NAMALWA (cell line): ENCODE data around the gene RNF212.

Source experiments
- DNase-seq: peaks from one replicate; pipeline ENCODE4 v3.0.0-alpha.2; 2015; ENCODE audit warnings: low spot score

Gene RNF212

GRCh38 chr4:1090465-1091440 is 22.6 kb downstream of the RNF212 start:
- no peak for DNase-seq

GRCh38 chr4:1090036-1090435 is 23.3 kb downstream of the RNF212 start:
- no peak for DNase-seq

- DNase-seq, result no peak
These were observed 26.0 kb downstream of the RNF212 start for GRCh38 chr4:1087371-1087770.

GRCh38 chr4:1086011-1086410 is 27.4 kb downstream of the RNF212 start:
- DNase-seq, result no peak

GRCh38 chr4:1085404-1085799 is 28.0 kb downstream of the RNF212 start:
- no peak for DNase-seq

GRCh38 chr4:1084796-1085403 is 28.5 kb downstream of the RNF212 start:
- DNase-seq, result no peak

- DNase-seq, result no peak
These were observed 29.0 kb downstream of the RNF212 start for GRCh38 chr4:1084394-1084793.

GRCh38 chr4:1082215-1083182 is 30.9 kb downstream of the RNF212 start:
- peak; percentile 33 for DNase-seq

- no peak for DNase-seq
These were observed 31.7 kb downstream of the RNF212 start for GRCh38 chr4:1081689-1082040.

- DNase-seq, result peak; percentile 11
These were observed 32.2 kb downstream of the RNF212 start for GRCh38 chr4:1080961-1081688.

- DNase-seq, result no peak
These were observed 32.9 kb downstream of the RNF212 start for GRCh38 chr4:1080432-1080831.

- no peak for DNase-seq
These were observed 33.6 kb downstream of the RNF212 start for GRCh38 chr4:1079711-1080265.

GRCh38 chr4:1078490-1078889 is 34.9 kb downstream of the RNF212 start:
- no peak for DNase-seq

- DNase-seq, result no peak
These were observed 35.5 kb downstream of the RNF212 start for GRCh38 chr4:1077711-1078477.

GRCh38 chr4:1075809-1076699 is 37.3 kb downstream of the RNF212 start:
- peak; percentile 9 for DNase-seq

GRCh38 chr4:1075225-1075624 is 38.1 kb downstream of the RNF212 start:
- DNase-seq, result no peak

- DNase-seq, result no peak
These were observed 39.3 kb downstream of the RNF212 start for GRCh38 chr4:1074077-1074476.

- DNase-seq, result peak; percentile 76
These were observed 40.4 kb downstream of the RNF212 start for GRCh38 chr4:1072830-1073446.

GRCh38 chr4:1069394-1069793 is 44.0 kb downstream of the RNF212 start:
- no peak for DNase-seq
